Upper lobe of left lung (tissue), 4 donors: ENCODE data around the gene ZNF287.
A peak's percentile ranks its signal among the peaks of the same experiment; 100 is the strongest.

Source experiments
- CTCF ChIP-seq, 6 experiments: fragments of 450-650 bp in 4 of 6; fragments of 200-600 bp in 2 of 6; sonication (generic) in 2 of 6; IDR thresholded peaks; one replicate each; pipeline ENCODE4 v1.5.1; 2016 to 2019; ENCODE audit warnings: antibody characterized with exemption in 6 of 6
- EP300 ChIP-seq, 4 donors: sonication (generic); formaldehyde crosslinking; IDR thresholded peaks; one replicate each; pipeline ENCODE4 v1.5.1; 2017; ENCODE audit warnings: antibody characterized with exemption in 4 of 4, control low read depth in 2 of 4
- POLR2A ChIP-seq, 4 donors: fragments of 450-650 bp; IDR thresholded peaks; one replicate each; pipeline ENCODE4 v1.5.1; 2016 to 2017; ENCODE audit warnings: antibody characterized with exemption in 4 of 4, mild to moderate bottlenecking in 2 of 4
- POLR2AphosphoS5 ChIP-seq, 2 donors: sonication (generic); formaldehyde crosslinking; IDR thresholded peaks; one replicate each; pipeline ENCODE4 v1.5.1; 2017; ENCODE audit warnings: antibody characterized with exemption in 2 of 2

- TF ChIP-seq CTCF (IDR thresholded peaks at IDR 0.05) (peak; percentile 94 to 98 (median 97)), EP300 (IDR thresholded peaks at IDR 0.05) (no peak), POLR2A (IDR thresholded peaks at IDR 0.05) (peak in 2 of 4 donors; percentile 47 to 65), POLR2AphosphoS5 (IDR thresholded peaks at IDR 0.05) (peak in 1 of 2 donors; percentile 65)
These were observed 20.3 kb upstream of the ZNF287 start for GRCh38 chr17:16589097-16589969.
